Suprapubic skin (tissue), 4 donors: ENCODE measurements around the gene COG5. TPM values are rescaled to one million over a fixed set of nuclear protein-coding genes. Genes with fewer than 3 reads are reported as not detected.

Experiments
- DNase-seq, 2 donors: peaks; one replicate each; pipeline ENCODE4 v3.0.0-alpha.2; 2019; ENCODE audit warnings: low spot score in 2 of 2
- H3K27ac ChIP-seq: fragments of 200-600 bp; sonication (generic); one replicate; pipeline ENCODE4 v1.5.1; 2019
- H3K27me3 ChIP-seq: fragments of 200-600 bp; sonication (generic); one replicate; pipeline ENCODE4 v1.5.1; 2019
- H3K36me3 ChIP-seq: fragments of 200-600 bp; sonication (generic); one replicate; pipeline ENCODE4 v1.5.1; 2019
- H3K4me1 ChIP-seq: fragments of 200-600 bp; sonication (generic); one replicate; pipeline ENCODE4 v1.5.1; 2019
- H3K4me3 ChIP-seq: fragments of 200-600 bp; sonication (generic); one replicate; pipeline ENCODE4 v1.5.1; 2019; ENCODE audit warnings: mild to moderate bottlenecking
- H3K9me3 ChIP-seq: fragments of 200-600 bp; sonication (generic); one replicate; pipeline ENCODE4 v1.5.1; 2019
- EP300 ChIP-seq: sonication (generic); formaldehyde crosslinking; IDR thresholded peaks from one replicate; pipeline ENCODE4 v1.6.1; 2017; ENCODE audit warnings: antibody characterized with exemption
- POLR2A ChIP-seq, 2 donors: fragments of 450-650 bp; IDR thresholded peaks; one replicate each; pipeline ENCODE4 v1.6.1; 2017; ENCODE audit warnings: antibody characterized with exemption in 2 of 2, mild to moderate bottlenecking in 2 of 2, moderate library complexity in 2 of 2
- POLR2AphosphoS5 ChIP-seq, 3 donors: sonication (generic); formaldehyde crosslinking; IDR thresholded peaks; one replicate each; pipeline ENCODE4 v1.6.1; 2017; ENCODE audit warnings: antibody characterized with exemption in 3 of 3
- WGBS: methylation state at CpG from one replicate; pipeline ENCODE4 v1.1.5; 2018; 5-methylcytosine and 5-hydroxymethylcytosine counted together
- total RNA-seq, 4 donors: library from RNA; depleted of rRNA; stranded (reverse); fragments of >200 nt; gene quantifications; one replicate each; pipeline ENCODE4 v1.1.0, GENCODE V29; 2016
- TF ChIP-seq, protein P1 (sequence below), 2 donors: fragments of 200-600 bp in 1 of 2; fragments of 450-650 bp in 1 of 2; sonication (generic) in 1 of 2; IDR thresholded peaks; one replicate each; pipeline ENCODE4 v1.5.1; 2016 to 2019; ENCODE audit warnings: antibody characterized with exemption in 2 of 2, mild to moderate bottlenecking in 1 of 2, moderate library complexity in 1 of 2

COG5 gene
- total RNA-seq, 4 donors from 2014 or later: 31.1 to 60.1 (median 53.7) TPM

DNA sequence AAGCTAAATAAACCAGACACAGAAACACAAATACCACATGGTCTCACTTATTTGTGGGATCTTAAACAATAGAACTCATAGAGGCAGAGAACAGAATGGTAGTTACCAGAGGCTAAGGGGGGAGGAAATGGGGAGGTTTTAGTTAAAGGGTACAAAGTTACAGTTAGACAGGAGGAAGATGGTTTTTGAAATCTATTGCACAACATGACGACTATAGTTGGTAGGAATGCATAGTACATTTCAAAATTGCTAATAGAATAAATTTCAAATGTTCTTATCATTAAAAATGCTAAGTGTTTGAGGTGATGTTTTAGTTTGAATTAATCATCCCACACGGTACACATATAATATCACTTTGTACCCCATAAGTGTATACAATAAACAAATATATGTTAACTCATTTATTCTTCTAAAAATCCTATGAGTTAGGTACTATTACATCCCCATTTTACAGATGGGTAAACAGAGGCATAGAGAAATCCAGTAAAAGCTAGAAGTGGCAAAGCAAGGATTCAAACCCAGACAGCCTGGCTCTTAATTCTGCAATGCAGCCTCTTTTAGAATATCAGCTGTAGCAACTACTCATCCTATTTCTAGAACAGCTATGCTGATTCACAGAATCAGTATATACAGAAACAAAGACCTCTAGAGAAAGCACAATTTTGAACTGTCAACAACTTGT lies 344.0 kb downstream of the COG5 start:
- TF ChIP-seq, protein P1, sequence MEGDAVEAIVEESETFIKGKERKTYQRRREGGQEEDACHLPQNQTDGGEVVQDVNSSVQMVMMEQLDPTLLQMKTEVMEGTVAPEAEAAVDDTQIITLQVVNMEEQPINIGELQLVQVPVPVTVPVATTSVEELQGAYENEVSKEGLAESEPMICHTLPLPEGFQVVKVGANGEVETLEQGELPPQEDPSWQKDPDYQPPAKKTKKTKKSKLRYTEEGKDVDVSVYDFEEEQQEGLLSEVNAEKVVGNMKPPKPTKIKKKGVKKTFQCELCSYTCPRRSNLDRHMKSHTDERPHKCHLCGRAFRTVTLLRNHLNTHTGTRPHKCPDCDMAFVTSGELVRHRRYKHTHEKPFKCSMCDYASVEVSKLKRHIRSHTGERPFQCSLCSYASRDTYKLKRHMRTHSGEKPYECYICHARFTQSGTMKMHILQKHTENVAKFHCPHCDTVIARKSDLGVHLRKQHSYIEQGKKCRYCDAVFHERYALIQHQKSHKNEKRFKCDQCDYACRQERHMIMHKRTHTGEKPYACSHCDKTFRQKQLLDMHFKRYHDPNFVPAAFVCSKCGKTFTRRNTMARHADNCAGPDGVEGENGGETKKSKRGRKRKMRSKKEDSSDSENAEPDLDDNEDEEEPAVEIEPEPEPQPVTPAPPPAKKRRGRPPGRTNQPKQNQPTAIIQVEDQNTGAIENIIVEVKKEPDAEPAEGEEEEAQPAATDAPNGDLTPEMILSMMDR (IDR thresholded peaks at IDR 0.05): no peak
- TF ChIP-seq POLR2AphosphoS5 (IDR thresholded peaks at IDR 0.05) (no peak), POLR2A (IDR thresholded peaks at IDR 0.05) (no peak), EP300 (no peak)
- no peak for DNase-seq
- peaks cover 4% of the 10 kb centered on the region for H3K36me3 ChIP-seq
- no peaks in the 10 kb centered on the region for H3K27me3 ChIP-seq
- no peak overlapping the region for H3K27ac ChIP-seq
- no peak overlapping the region for H3K4me3 ChIP-seq
- H3K9me3 ChIP-seq: no peaks in the 10 kb centered on the region
- WGBS: 91% methylated on average over 2 of the region's 2 CpGs
- H3K4me1 ChIP-seq: no peaks in the 10 kb centered on the region

DNA sequence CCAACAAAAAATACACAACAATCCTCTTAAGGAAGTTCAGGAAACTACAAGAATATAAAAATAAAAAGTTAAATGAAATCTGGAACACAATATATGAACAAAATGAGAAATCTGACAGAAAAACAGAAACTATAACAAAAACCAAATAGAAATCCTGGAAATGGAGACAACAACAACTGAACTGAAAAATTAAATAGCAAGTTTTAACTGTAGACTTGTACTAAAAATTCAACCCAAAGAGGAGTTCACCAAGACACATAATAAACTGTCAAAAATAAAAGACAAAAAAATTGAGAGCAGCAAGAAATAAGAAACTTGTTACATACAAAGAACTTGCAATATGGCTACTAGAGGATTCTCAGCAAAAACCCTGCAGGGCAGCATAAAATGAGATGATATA lies 349.8 kb downstream of the COG5 start:
- no peaks in the 10 kb centered on the region for H3K27me3 ChIP-seq
- H3K27ac ChIP-seq: no peak overlapping the region
- H3K4me3 ChIP-seq: no peak overlapping the region
- H3K4me1 ChIP-seq: no peaks in the 10 kb centered on the region
- DNase-seq: no peak
- TF ChIP-seq POLR2A (IDR thresholded peaks at IDR 0.05): no peak
- TF ChIP-seq, protein P1 (IDR thresholded peaks at IDR 0.05): no peak
- no peak for TF ChIP-seq POLR2AphosphoS5 (IDR thresholded peaks at IDR 0.05)
- TF ChIP-seq EP300: no peak
- peaks cover 16% of the 10 kb centered on the region for H3K36me3 ChIP-seq
- no peaks in the 10 kb centered on the region for H3K9me3 ChIP-seq

DNA sequence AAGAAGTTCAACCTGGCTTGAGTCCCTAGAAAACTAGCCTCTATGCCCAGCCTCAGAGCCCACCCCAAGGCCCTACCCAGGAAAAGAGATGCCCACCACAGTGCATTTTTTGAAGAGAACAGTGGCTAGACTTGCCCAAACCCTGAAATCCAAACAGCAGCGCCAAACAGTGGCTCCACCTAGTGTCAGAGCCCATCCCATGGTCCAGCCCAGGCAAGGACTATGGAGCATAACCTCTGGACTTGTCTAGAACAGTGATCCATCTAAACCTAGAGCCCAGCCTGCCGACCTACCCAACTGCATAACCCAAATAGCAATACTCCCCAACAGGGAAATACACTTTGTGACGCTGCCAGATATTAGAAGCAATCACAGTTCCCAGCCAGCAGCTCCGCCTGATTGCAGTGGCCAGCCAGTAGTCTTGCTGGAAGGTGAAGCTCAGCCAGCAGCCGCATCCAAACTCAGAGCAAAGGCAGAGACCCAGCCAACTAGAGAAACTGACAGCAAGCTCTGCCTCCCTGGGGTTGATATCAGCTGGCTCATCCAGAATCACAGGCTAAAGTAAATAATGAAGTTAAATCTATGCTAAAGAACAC lies 350.4 kb downstream of the COG5 start:
- H3K36me3 ChIP-seq: peaks cover 16% of the 10 kb centered on the region
- no peaks in the 10 kb centered on the region for H3K27me3 ChIP-seq
- peaks cover 2% of the 10 kb centered on the region for H3K4me1 ChIP-seq
- no peaks in the 10 kb centered on the region for H3K9me3 ChIP-seq
- TF ChIP-seq EP300 (no peak), POLR2A (IDR thresholded peaks at IDR 0.05) (no peak), POLR2AphosphoS5 (IDR thresholded peaks at IDR 0.05) (no peak)
- TF ChIP-seq, protein P1 (IDR thresholded peaks at IDR 0.05): no peak
- H3K4me3 ChIP-seq: no peak overlapping the region
- no peak overlapping the region for H3K27ac ChIP-seq
- no peak for DNase-seq
- WGBS: 89% methylated on average over 4 of the region's 5 CpGs

DNA sequence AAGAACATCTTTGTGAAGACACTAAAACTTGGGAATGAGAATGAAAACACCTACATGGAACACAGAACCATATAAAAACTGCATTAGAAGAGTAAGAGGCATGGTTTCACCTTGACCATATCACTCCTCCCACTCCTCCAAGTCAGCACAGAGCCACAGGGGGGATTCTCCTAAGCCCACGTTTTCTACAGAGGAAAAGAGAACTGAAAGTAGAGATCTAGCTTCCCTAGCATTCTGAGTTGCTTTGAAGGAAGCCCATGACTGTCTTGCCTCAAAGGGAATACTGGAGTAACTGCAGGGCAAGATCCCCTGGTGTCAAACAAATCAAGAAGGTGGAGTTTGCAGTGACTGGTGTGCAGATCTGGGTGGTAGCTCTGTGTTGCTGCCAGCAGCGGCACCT lies 351.0 kb downstream of the COG5 start:
- TF ChIP-seq POLR2AphosphoS5 (IDR thresholded peaks at IDR 0.05) (no peak), EP300 (no peak)
- TF ChIP-seq, protein P1 (IDR thresholded peaks at IDR 0.05): no peak
- Histone ChIP-seq H3K4me3 (no peak overlapping the region), H3K27ac (no peak overlapping the region), H3K4me1 (peaks cover 3% of the 10 kb centered on the region), H3K36me3 (peaks cover 16% of the 10 kb centered on the region), H3K27me3 (no peaks in the 10 kb centered on the region), H3K9me3 (no peaks in the 10 kb centered on the region)
- 74% methylated on average over 2 of the region's 2 CpGs for WGBS
- no peak for DNase-seq

DNA sequence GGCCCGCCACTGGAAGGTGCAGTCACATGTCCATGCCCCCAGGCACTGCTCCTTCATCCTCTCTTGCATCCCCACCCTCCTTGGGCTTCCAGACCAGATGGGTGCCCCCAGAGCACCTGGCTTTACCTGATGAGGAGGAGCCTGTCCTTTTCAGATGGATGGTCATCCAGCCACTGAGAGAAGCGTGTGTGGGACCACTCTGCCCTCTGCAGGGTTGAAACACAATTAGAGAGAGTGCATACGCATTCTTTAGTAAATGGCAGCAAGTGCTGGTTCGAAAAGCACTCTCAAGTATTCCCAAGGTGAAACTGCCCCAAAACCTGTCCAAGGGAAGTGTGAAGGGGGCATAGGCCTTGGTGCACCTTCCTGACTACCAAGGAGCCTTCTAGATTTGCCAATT lies 353.3 kb downstream of the COG5 start:
- TF ChIP-seq EP300 (no peak), POLR2A (IDR thresholded peaks at IDR 0.05) (no peak), POLR2AphosphoS5 (IDR thresholded peaks at IDR 0.05) (no peak)
- TF ChIP-seq, protein P1 (IDR thresholded peaks at IDR 0.05): no peak
- H3K4me3 ChIP-seq: no peak overlapping the region
- no peaks in the 10 kb centered on the region for H3K9me3 ChIP-seq
- peaks cover 9% of the 10 kb centered on the region for H3K4me1 ChIP-seq
- no peaks in the 10 kb centered on the region for H3K27me3 ChIP-seq
- WGBS: 98% methylated on average over 4 of the region's 4 CpGs
- H3K36me3 ChIP-seq: peaks cover 31% of the 10 kb centered on the region
- DNase-seq: no peak
- no peak overlapping the region for H3K27ac ChIP-seq
